Suppressor macrophage treated with lipopolysaccharide for 1 hour (primary cell): Measurements from ENCODE around the gene TOR2A.
A peak's percentile ranks its signal among the peaks of the same experiment; 100 is the strongest.

Experiments
- DNase-seq, 3 donors: peaks; one replicate each; pipeline ENCODE4 v3.0.0-alpha.2; 2020 to 2022

Gene TOR2A

DNA sequence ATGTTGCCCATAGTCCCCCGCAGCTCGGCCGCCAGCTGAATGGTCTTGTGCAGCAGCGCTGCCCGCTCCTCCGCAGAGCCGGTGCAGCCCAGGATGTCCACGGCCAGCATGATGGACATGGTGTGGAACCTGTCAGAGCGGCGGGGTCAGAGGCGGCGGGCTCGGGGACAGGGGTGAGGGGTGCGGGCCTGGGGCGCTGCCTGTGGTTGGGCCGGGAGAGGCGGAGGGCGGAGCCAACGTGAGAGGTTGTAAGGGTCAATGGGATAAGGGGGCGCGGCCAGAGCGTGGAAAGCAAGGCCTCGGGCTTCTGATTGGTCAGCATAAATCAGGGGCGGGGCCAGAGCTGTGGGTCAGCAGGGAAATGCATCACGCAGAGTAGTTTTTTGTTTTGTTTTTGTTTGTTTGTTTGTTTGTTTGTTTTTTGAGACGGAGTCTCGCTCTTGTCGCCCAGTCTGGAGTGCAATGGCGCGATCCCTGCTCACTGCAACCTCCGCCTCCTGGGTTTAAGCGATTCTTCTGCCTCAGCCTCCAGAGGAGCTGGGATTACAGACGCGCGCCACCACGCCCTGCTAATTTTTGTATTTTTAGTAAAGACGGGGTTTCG, 6.8 kb upstream of the TOR2A start:
- peak in 1 of 3 donors; percentile 20 for DNase-seq

DNA sequence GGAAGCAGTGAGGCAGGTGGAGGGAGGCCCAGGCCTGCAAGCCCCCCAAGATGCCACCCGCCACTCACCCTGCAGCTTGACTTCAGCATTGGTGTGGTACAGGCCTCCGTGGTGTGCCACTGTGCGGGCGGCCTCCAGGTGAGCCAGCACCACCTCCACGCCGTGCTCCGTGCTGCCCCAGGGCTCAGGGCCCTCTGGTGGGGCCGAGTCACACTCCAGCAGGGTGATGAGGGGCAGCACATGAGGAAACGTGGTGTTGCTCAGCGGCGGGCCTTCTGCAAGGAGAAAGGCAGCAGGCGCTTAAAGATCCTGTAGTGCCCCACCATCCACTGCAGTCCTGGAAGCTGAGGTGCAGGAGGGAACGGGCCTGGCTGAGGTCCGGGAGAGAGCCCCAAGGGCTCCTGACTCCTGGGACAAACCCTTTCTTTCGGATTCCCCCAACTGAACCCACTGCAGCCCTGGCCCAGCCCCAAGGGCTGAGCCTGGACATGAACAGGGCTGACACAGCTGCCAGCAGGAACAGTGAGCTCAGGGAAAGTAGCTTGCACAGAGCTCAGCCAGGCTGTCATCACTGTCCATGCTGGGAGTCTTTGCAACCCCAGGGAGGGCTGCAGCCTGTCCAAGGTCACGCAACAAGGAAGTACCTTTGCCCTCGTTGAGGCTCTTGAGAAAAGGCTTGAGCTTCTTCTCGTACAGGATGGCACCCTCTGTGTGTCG, 4.7 kb upstream of the TOR2A start:
- peak in 1 of 3 donors; percentile 25 for DNase-seq

DNA sequence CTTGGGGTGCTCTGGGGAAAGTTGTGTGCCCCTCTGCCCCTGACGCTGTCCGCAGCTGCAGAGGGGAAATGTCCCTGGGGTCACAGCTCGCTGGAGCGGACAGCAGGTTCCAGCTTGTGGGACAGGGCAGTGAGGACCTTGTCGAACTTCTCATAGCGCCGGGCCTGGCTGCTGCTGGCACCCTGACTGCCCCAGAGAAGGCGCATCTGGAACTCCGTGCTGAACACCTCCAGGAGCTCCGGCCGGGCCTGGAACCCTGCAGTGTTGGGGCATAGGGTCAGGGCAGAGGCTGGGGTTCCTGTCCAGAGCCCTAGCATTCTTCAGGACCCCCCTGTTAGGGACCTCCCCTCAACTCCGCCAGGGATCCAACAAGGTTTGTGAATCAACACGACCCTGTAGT, 3.6 kb upstream of the TOR2A start:
- no peak for DNase-seq

DNA sequence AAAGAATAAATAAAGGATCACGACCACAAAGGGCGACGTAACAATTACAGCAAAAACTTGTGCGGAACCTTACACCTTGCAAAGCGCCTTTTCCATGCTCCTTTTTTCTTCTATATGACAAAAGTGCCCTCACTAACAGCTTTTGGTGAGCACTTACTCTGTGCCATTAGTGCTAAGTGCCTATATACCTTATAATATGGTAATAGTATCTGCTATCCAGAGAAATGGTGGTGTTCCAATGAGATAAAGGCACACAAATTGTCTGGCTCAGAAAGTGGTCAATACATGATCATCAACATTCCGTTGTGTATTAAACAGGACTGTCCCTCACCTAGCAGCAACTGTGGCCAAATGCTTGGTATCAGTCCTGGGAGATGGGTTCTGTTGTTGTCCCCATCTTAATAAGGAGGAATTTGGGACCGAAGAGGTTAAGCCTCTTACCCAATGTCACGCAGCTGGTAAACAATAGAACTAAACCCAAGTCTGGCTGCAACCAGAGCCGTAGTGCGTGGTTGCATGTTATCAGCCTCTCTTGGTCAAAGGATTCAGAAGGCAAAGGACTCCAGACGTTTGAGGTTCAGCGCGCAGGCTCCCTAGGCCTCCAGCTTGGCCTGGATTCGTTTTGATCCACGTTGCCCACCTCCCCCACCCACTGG, 564 bp upstream of the TOR2A start:
- no peak for DNase-seq

DNA sequence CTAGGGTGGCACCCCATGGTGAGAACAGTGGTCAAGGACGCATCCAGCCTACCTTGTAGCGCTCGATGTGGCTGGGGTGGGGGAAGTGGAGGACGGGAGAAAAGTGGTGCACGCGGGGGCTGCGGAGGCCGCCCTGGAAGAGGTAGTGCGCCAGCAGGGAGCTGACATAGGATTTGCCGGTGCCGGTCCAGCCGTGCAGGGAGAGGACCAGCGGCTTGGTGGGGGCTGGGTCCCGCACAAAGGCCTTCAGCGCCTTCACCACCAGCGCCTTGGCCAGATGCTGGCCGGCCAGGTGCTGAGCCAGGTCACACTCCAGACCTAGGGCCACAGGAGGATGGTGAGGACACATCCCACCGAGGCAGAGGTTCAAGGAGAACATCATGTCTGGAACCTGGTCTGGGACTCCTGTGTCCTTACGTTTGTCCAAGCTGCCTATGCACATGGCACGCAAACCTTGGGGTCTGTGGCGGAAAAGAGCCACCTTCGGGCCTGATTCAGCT, 797 bp downstream of the TOR2A start:
- no peak for DNase-seq

DNA sequence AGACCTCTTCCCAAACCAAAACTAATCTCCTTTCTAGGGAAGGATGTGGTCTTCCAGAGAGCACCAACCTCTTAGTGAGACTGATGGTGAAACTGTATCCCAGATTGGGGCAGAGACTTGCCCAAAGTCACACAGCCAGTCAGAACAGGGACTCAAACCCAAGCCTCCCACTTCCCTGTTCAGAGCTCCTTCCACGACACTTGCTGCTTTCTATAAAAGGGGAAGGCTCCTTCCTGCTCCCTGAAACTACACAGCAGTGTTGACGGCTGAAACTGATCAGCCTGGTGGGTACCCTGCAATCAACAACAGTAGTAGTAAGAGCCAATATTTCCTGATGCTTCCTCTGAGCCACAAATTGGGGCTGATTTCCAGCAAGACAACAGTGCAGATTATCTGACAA, 1.5 kb downstream of the TOR2A start:
- DNase-seq, result peak; percentile 21 to 32 (median 30)

DNA sequence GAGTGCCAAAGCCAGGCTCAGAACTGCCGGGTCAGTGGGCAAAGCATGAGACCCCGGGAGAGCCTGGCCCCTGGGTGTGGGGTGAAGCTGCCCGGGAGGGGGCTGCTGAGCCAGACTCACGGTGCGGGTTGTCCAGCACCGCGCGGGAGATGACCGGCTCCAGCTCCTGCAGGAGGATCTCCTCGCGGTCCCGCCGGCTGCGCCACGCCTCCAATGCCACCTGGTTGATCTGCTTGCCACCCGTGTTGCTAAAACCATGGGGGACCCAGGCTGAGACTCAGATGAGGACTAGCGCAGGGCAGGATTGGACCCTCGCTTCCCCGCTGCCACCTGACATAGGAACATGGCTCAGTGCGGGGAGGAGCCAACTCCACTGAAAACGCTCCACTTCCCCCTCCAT, 2.6 kb downstream of the TOR2A start:
- DNase-seq, result no peak

DNA sequence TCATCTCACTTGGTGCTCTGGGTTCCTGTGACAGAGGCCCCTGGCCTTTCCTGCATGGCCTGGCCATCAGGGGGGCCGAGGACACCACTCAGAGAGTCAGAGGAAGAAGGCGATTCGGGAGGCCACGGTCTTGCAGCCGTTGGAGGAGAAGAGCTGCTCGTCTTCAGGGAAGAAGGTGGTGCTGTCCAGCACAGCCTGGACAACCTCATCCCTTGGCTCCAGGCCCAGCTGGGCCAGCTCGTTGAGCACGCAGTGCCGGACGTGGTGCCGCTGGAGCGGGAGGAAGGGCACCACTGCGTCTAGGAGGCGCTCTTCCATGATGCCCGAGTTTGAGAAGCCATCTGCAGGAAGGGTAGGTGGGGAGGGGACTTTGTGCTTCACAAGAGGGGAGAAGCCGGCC, 3.2 kb downstream of the TOR2A start:
- DNase-seq, result no peak

DNA sequence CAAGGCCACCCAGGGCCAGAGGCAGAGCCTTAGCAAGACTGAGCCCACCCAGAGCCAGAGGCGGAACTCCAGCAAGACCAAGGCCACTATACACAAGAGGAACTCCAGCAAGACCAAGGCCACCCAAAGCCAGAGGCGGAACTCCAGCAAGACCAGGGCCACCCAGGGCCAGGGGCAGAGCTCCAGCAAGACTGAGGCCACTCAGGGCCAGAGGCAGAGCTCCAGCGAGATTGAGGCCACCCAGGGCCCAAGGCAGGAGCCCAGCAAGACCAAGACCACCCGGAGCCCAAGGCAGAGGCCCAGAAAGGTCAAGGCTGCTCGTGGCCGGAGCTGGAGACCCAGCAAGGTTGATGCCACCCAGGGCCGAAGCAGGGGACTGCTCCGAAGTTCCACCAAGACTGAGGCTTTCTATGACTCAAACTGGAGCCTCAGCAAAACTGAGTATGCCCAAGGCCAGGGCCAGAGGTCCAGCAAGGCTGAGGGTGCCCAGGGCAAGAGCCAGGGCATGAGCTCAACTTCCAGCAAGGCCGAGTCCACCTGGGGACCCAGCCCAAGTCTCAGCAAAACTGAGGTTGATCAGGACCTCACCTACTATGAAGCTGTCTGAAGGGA, 4.2 kb downstream of the TOR2A start:
- no peak for DNase-seq

DNA sequence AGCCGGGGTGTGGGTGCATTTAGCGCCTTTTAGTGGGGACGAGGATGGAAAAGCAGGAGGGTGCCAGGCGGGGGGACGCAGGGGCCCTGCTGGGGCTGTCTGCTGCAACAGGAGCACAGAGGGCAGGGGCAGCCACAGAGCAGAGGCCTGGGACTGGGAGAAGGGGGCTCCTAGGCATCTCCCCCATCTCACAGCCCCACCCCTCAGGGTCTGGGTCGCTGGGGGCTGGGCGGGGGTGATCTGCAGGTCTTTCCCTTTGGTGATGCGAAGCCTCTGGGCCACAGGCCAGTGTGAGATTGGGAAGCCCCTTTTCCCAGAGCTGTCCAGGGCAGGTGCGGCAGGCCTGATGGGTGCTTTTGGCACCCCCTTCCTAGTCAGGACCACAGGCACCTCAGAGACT, 4.8 kb downstream of the TOR2A start:
- no peak for DNase-seq

DNA sequence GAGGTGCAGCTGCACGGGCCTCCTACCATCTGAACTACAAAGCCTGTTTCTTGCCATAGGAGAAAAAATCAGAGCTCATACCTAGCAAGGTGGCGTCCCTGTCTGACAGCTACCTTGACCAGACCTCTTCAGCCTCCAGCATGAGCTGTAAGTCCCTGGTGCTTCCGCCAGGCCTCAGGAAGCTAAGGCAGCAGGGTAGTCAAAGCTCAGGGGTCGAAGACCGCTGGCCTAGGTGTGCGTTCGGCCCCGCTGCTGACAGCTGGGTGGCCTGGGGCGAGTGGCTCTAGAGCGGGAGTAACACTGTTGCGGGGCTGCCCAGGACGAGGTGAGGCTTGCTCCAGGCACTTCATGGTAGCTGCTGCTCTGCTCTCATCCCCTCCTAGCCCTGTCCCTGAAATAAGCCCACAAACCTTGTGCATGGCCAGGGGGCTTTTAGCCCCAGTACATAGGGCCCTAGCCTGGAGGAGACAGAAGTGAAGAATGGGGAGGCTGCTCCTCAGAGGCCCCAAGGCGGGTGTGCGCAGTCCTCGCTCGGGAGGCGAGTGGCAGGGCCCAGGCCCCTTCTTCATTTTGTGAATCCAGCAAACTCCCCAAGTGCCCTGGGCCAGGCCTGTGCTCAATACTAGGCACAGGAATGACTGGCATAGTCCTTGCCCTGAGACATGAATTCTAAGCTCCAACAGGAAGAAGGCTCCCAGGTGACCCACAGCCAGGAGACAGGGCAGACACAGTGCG, 5.4 kb downstream of the TOR2A start:
- DNase-seq, result no peak

DNA sequence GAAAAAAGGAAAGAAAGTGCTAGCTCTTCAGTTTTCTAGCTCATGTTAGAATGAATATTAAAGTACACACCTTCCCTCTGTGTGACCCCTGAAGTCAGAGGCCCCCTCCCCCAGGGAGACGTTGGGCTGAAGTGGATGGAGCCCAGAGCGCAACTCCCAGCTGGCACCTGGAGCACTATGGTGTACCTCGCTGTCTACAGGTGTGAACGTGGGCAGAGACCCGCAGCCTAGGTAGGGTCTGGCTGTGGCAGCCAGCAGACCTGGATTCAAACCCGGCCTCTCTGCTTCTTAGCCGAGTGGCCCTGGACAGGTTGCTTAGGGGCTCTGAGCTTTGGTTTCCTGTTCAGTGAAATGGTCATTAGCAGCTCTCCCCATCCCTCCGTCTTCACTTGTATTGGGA, 6.3 kb downstream of the TOR2A start:
- no peak for DNase-seq

DNA sequence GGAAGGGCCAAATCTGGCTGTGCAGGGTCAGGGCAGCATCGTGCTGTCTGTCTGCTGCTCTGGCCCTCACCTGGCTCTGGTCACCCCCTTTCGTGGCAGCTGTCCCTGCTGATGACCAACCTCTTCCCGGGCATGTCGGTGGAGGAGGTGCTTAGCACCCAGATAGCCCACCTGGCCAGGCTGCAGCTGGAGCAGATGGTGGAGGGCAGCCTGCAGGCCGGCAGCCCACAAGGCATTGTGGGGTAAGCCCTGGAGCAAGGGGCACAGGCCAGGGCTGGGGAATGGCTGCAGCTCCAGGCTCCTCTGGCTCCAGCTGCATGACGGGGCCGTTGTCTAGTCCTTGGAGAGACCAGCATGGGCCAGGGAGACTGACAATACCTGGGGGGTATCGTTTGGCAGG, 8.2 kb downstream of the TOR2A start:
- no peak for DNase-seq

DNA sequence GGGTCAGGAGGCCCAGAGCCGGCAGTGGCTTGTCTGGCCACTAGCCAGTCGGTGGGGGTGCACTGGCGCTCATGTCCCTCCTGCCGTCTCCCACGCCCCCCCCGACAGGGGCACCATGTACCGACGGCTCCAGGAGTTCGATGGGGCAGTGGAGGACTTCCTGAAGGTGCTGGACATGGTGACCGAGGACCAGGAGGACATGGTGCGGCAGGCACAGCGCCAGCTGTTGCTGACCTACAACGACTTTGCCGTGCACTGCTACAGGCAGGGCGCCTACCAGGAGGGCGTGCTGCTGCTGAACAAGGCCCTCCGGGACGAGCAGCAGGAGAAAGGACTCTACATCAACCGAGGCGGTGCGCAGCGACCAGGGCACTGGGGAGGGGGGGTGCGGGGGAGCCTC, 11.1 kb downstream of the TOR2A start:
- DNase-seq, result no peak

DNA sequence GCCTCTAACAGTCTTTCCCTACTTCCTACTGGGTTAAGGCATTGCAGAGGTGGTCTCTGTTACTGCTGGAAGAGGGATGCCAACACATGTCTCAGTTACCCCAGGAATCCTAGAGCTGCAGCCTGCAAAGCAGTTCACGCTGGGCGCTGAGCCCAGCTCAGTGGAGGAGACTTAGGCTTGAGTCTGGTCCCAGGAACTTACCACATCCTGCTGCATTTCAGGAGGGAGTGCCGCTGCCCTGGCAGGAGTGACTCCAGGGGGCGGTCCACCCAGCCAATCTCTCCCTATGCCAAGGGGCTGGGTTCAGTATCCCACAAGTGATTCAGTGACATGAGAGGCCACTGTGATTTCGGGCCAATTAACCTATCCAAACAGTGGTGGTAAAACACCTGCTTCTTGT, 11.7 kb downstream of the TOR2A start:
- no peak for DNase-seq

DNA sequence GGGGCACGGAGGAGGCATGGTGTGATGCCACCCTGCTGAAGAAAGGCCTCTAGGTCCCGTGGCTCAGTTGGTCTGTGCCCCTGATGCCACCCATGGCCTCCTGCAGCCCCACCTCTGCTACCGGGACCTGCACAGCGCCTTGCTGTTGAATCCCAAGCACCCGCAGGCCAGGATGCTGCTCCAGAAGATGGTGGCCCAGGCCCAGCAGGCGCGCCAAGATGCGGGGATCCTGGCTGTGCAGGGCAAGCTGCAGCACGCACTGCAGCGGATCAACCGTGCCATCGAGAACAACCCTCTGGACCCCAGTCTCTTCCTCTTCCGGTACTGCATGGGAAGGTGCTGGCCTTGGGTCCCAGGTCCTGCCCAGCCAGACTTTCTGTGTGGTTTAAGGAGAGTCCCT, 12.1 kb downstream of the TOR2A start:
- DNase-seq, result no peak

DNA sequence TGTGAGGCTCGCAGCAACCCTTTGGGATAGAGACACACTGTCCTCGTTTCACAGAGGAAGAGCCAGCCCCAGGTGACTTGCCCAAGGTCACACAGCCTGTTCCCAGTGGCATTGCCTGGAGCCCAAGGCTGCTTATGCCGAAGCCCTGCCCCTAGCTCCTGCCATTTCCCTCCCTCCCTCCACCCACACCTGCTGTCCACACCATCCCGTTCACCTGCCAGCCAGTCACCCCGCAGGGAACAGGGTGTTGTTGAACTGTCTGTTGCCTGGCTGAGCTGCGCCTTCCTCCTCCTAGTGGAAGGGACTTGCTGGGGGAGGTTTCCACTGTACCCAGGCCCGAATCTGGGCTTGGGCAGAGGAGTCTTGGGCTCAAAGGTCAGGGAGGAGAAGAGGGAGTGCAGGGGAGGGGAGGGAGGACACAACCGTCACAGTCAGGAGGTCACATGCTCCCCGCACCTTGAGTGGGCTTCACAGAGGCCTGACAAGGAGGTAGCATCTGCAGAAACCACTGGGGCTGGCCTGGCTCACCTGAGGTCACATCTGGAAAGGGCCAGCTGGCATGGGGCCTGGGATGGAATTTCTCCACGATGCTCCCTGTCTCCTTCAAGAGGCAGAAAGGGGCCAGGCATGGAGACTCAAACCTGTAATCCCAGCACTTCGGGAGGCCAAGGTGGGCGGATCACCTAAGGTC, 12.9 kb downstream of the TOR2A start:
- DNase-seq, result no peak

DNA sequence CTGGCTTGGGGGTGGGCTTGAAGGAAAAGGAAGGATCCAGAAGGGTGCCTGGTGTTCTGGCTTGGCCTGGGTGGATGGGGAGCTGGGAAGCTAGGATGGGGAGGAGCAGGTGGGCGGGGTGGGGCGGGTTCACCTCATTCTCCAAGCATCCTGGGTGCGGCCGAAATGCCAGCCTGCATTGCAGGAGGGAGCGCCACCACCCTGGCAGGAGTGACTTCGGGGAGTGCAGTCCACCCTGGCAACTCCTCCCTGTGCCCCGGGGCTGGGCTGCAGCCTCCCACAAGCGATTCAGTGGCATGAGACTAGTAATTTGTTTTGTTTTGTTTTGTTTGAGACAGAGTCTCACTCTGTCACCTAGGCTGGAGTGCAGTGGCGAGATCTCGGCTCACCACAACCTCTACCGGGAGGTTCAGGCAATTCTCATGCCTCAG, 13.7 kb downstream of the TOR2A start:
- no peak for DNase-seq

DNA sequence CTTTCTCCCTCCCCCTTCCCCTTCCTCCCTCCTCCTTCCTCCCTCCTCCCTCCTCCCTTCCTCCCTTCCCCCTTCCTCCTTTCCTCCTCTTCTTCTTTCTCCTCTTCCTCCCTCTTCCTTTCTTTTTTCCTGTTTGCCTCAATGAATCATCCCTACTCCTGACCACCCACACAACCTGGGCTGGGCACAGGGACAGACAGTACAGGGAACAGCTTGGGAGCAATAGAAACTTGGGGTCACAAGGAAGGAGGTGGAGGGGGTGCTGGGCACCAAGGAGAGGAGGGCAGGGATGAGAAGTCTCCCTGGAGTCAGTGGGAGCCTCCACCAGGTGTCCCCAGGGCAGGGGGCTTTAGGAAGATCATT, 14.2 kb downstream of the TOR2A start:
- DNase-seq, result no peak

DNA sequence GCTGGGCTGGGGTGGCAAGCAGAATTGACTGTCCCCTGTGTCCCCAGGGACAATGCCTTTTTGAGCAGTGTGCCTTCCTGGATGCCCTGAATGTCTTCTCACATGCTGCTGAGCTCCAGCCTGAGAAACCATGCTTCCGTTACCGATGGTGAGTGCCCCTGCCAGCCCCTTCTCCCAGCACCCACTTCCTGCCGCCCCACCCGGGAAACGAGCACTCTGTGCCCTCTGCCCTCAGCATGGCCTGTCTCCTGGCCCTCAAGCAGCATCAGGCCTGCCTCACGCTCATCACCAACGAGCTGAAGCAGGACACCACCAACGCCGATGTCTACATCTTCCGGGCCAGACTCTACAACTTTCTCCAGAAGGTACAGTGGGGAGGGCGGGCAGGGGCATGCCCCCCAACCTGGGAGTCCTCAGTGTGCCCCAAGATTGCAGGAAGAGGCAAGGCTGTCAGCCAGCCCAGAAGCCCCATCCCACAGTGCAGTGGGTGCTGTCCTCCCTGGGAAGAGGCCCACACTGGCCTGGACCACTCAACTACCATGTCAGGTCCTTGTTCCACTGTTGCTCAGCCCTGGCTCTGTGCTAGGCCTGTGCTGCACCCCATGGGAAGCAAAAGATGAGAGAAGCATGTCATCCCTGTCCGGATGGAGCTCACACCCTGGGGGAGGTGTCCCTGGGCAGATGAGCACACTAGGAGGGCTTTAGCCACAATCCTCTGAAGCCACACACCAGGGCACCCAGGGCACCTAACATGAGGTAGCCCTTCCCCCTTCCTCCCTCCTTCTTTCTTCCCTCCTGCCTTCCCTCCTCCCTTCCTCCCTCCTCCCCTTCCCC, 14.8 kb downstream of the TOR2A start:
- no peak for DNase-seq

DNA sequence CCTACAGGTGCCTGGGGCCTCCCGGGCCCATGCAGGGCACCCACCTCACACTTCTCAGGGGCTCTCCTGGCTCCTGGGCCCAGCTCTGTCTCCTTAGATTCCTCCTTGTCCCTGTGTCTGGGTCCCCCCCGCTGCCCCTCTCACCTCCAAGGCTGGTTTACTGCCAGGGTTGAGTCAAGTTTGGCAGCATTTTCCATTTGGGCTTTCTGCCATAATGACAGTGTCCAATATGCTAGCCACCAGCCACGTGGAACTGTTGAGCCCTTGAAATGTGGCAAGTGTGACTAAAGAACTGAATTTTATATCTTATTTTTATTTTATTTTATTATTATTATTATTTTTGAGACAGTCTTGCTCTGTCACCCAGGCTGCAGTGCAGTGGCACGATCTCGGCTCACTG, 17.3 kb downstream of the TOR2A start:
- no peak for DNase-seq

DNA sequence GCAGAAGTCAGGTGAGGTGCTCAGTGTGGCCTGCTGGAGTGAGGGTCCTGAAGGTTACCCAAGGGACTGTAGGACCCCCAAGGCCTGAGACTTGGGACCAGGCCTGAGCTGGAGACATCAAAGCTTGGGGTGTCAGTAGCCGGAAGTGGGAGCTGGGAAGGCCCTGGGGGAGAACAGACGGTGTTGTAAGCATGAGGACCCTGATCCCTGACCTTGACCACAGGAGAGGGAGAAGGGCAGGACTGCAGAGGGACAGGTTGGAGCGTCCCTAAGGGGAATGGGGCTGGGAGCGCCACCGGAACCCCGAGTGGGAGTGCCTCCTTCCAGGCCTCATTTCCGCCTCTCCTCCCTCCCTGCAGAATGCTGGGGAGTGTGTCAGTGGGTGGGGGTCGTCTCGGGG, 18.7 kb downstream of the TOR2A start:
- DNase-seq, result no peak
